Gastroesophageal sphincter (tissue), 4 donors: Measurements from ENCODE around the gene TANK. TPM values are rescaled to one million over a fixed set of nuclear protein-coding genes. Genes with fewer than 3 reads are reported as not detected.

Source experiments
- ATAC-seq: fragments of 150-250 bp; one replicate; pipeline ENCODE4 v1.9.1; 2016; ENCODE audit warnings: mild to moderate bottlenecking, moderate library complexity
- H3K27ac ChIP-seq, 4 donors: fragments of 200-600 bp; sonication (generic) in 3 of 4; 1 replicate in 3 of 4; 2 replicates in 1 of 4; pipeline ENCODE4 v1.5.1; 2016 to 2019
- H3K27me3 ChIP-seq: fragments of 200-600 bp; sonication (generic); one replicate; pipeline ENCODE4 v1.5.1; 2019
- H3K36me3 ChIP-seq, 2 donors: fragments of 200-600 bp; sonication (generic); one replicate each; pipeline ENCODE4 v1.5.1; 2019; ENCODE audit warnings: control low read depth in 1 of 2
- H3K4me1 ChIP-seq, 3 donors: fragments of 200-600 bp; sonication (generic); 1 replicate in 2 of 3; 2 replicates in 1 of 3; pipeline ENCODE4 v1.5.1; 2016 to 2019; ENCODE audit warnings: control low read depth in 2 of 3
- H3K4me3 ChIP-seq, 2 donors: fragments of 200-600 bp; sonication (generic); one replicate each; pipeline ENCODE4 v1.5.1; 2019; ENCODE audit warnings: mild to moderate bottlenecking in 1 of 2, moderate library complexity in 1 of 2
- H3K9me3 ChIP-seq, 3 donors: fragments of 200-600 bp; sonication (generic); one replicate each; pipeline ENCODE4 v1.5.1; 2017 to 2019; ENCODE audit warnings: control low read depth in 2 of 3
- EP300 ChIP-seq: sonication (generic); formaldehyde crosslinking; IDR thresholded peaks from one replicate; pipeline ENCODE4 v1.6.1; 2017; ENCODE audit warnings: antibody characterized with exemption, mild to moderate bottlenecking
- POLR2A ChIP-seq, 2 donors: fragments of 450-650 bp; IDR thresholded peaks; one replicate each; pipeline ENCODE4 v1.6.1; 2017; ENCODE audit warnings: antibody characterized with exemption in 2 of 2, mild to moderate bottlenecking in 2 of 2, moderate library complexity in 1 of 2
- POLR2AphosphoS5 ChIP-seq: sonication (generic); formaldehyde crosslinking; IDR thresholded peaks from one replicate; pipeline ENCODE4 v1.6.1; 2017; ENCODE audit warnings: antibody characterized with exemption
- WGBS, 2 donors: methylation state at CpG; one replicate each; pipeline ENCODE4 v1.1.5; 2018; ENCODE audit warnings: low coverage in 1 of 2; 5-methylcytosine and 5-hydroxymethylcytosine counted together
- total RNA-seq, 4 donors: library from RNA; depleted of rRNA; stranded (reverse); fragments of >200 nt; gene quantifications; one replicate each; pipeline ENCODE4 v1.1.0, GENCODE V29; 2016
- TF ChIP-seq, protein P1 (sequence below), 4 experiments: fragments of 200-600 bp in 2 of 4; fragments of 450-650 bp in 2 of 4; sonication (generic) in 1 of 4; IDR thresholded peaks; one replicate each; pipeline ENCODE4 v1.5.1; 2017 to 2019; ENCODE audit warnings: antibody characterized with exemption in 4 of 4, mild to moderate bottlenecking in 2 of 4, moderate library complexity in 2 of 4

Gene TANK
- total RNA-seq, 4 donors from 2014 or later, result 48.3 to 88.2 (median 75.6) TPM

DNA sequence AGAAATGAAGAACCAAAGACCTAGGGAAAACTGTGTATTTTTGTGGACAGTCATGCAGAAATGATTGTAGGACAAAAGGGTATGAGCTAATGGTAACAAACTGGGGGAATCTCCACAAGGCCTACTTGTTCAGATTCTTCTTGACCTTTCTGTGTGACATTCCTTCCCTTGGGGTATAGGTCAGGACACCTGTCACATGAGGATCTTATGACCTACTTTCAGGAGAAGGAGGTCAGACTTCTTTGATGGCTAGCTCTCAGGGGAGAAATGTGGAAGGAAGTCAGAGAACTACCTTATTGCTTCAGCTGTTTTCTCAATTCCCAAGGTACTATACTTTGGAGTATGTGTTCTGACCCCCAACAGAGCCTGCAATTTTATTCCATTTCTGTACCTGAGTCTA lies 40.7 kb upstream of the TANK start:
- Histone ChIP-seq H3K9me3 (no peaks in the 10 kb centered on the region), H3K27me3 (no peaks in the 10 kb centered on the region), H3K4me3 (no peak overlapping the region), H3K27ac (no peak overlapping the region), H3K4me1 (peaks cover 7 to 27% (median 14%) of the 10 kb centered on the region in 3 donors), H3K36me3 (no peaks in the 10 kb centered on the region)
- no peak for ATAC-seq
- TF ChIP-seq EP300 (no peak), POLR2A (IDR thresholded peaks at IDR 0.05) (no peak), POLR2AphosphoS5 (no peak)
- TF ChIP-seq, protein P1, sequence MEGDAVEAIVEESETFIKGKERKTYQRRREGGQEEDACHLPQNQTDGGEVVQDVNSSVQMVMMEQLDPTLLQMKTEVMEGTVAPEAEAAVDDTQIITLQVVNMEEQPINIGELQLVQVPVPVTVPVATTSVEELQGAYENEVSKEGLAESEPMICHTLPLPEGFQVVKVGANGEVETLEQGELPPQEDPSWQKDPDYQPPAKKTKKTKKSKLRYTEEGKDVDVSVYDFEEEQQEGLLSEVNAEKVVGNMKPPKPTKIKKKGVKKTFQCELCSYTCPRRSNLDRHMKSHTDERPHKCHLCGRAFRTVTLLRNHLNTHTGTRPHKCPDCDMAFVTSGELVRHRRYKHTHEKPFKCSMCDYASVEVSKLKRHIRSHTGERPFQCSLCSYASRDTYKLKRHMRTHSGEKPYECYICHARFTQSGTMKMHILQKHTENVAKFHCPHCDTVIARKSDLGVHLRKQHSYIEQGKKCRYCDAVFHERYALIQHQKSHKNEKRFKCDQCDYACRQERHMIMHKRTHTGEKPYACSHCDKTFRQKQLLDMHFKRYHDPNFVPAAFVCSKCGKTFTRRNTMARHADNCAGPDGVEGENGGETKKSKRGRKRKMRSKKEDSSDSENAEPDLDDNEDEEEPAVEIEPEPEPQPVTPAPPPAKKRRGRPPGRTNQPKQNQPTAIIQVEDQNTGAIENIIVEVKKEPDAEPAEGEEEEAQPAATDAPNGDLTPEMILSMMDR (IDR thresholded peaks at IDR 0.05), result no peak

DNA sequence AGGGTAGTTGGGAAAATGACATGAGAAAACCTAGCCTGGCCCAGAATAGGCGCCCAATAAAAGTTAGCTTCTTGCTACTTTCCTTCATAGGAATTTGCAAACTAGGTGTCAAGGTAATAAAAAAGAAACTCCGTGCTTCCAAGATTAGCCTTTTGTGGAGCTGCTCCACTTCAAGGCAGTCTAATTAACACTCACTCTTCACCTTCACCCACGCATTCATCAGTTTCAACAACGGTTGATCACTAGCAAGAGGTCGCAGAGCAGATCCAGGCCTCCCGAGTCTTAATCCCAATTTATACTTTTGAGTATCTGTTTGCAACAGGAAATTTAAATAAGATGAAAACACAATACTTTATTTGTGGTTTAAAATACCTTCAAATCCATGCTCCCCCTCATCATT lies 39.5 kb upstream of the TANK start:
- H3K27me3 ChIP-seq, result no peaks in the 10 kb centered on the region
- H3K9me3 ChIP-seq, result no peaks in the 10 kb centered on the region
- WGBS, 2 donors, result 78 to 95% methylated on average over 5 to 6 of the region's 6 CpGs
- H3K4me1 ChIP-seq, result peaks cover 7 to 18% (median 14%) of the 10 kb centered on the region in 3 donors
- TF ChIP-seq EP300, result no peak
- TF ChIP-seq, protein P1 (IDR thresholded peaks at IDR 0.05), result no peak
- TF ChIP-seq POLR2A (IDR thresholded peaks at IDR 0.05), result no peak
- no peak for TF ChIP-seq POLR2AphosphoS5
- H3K4me3 ChIP-seq, result no peak overlapping the region
- ATAC-seq, result no peak
- no peak overlapping the region for H3K27ac ChIP-seq
- H3K36me3 ChIP-seq, result no peaks in the 10 kb centered on the region

DNA sequence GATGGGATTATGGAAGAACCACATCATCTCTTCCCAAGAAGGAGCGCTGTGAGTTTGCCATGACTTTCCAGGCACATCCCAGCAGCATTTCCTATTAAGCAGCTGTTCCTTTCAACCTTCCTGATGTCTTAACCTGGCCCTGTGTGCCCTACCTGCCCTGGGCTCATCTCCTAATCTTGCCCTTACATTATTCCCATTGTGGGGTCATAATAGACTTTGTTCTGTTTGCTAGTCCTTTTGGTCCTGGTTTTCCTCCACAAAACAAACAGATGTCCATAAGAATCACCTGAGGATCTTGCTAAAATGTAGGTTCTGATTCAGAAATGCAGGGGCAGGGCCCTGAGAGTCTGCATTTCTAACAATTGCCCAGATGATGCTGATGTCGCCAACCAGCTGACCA lies 38.6 kb upstream of the TANK start:
- WGBS, 2 donors, result 80% methylated on average over 2 of the region's 2 CpGs; no CpG with 5 or more reads in 1 of the 2 donors
- no peaks in the 10 kb centered on the region for H3K36me3 ChIP-seq
- TF ChIP-seq POLR2AphosphoS5, result no peak
- TF ChIP-seq, protein P1 (IDR thresholded peaks at IDR 0.05), result no peak
- TF ChIP-seq EP300, result no peak
- TF ChIP-seq POLR2A (IDR thresholded peaks at IDR 0.05), result no peak
- no peak for ATAC-seq
- no peaks in the 10 kb centered on the region for H3K27me3 ChIP-seq
- H3K9me3 ChIP-seq, result no peaks in the 10 kb centered on the region
- no peak overlapping the region for H3K27ac ChIP-seq
- peaks cover 7 to 18% (median 14%) of the 10 kb centered on the region in 3 donors for H3K4me1 ChIP-seq
- H3K4me3 ChIP-seq, result no peak overlapping the region

DNA sequence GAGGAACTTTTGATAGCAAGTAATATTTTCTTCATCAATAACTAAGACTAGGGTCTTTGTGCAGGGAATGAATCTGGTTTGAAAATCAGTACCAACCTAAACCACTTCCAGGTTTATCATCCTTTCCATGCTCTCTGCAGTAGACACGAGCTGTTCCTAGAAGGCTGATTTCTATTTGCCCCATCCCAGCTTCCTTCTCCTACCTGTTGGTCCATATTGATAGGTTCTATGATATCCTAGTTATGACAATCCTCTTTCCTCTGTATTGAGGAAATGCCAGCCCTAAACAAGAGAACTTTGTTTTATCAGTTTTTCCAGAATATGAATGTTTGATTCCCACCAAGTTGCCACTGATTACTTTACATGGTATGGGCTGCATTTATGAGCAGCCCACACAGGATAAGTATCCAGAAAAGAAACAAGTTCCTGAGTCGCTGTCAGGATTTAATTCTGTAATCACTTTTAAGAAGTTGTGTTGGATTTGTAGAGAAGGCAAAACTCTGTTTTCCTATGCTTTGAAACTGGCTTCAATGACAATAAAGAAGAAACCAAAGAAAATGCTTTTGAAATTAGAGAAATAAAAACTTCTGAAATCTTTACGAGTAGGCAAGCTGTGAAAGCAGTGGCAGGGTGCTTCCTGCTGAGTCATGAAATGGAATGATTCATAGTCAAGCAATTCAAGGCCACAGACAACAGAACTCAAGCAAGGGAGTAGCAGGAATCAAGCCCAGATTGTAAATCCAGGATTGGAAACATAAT lies 37.3 kb upstream of the TANK start:
- TF ChIP-seq EP300, result no peak
- peak; percentile 70 for TF ChIP-seq POLR2AphosphoS5
- ATAC-seq, result peak; percentile 95
- Histone ChIP-seq H3K36me3 (no peaks in the 10 kb centered on the region), H3K27ac (peak overlapping the region; percentile 76 to 78 (median 76)), H3K4me1 (peaks cover 7 to 18% (median 14%) of the 10 kb centered on the region in 3 donors), H3K27me3 (no peaks in the 10 kb centered on the region), H3K4me3 (peak overlapping the region in 1 of 2 donors; percentile 11), H3K9me3 (no peaks in the 10 kb centered on the region)
- 25 to 28% methylated on average over 3 of the region's 3 CpGs for WGBS, 2 donors

DNA sequence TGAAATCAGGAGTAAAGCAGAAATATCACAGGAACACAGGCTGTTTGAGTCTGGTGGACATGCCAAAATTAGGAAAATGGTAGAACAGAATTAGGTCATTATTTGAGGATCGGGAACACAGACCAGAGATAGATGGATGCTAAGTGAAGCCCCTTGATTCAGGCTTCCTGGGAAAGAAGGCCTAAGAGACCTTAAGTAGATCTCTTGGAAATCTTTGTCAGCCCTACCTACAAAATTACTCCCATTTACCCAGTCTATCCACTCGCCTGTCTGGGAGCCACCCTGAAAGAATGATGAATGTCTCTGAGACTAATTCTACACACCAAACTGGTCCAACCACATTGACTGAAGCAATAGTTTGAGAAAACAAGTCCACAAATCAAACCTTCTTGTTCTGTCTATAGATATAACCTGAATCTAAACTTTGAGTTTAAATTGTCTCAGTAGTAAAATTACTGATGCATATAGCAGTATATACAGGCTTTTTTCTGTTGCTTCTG lies 36.6 kb upstream of the TANK start:
- ATAC-seq, result no peak
- 31 to 43% methylated on average over 2 of the region's 2 CpGs for WGBS, 2 donors
- Histone ChIP-seq H3K4me3 (no peak overlapping the region), H3K36me3 (no peaks in the 10 kb centered on the region), H3K4me1 (peaks cover 7 to 18% (median 14%) of the 10 kb centered on the region in 3 donors), H3K27ac (peak overlapping the region; percentile 76 to 78 (median 76)), H3K9me3 (no peaks in the 10 kb centered on the region), H3K27me3 (no peaks in the 10 kb centered on the region)
- TF ChIP-seq POLR2A (IDR thresholded peaks at IDR 0.05), result no peak
- TF ChIP-seq EP300, result no peak
- TF ChIP-seq POLR2AphosphoS5, result no peak
- TF ChIP-seq, protein P1 (IDR thresholded peaks at IDR 0.05), result no peak
